H1 (cell line): ENCODE measurements around the gene MED1.

Experiments used
- CEBPB ChIP-seq: IDR thresholded peaks from 2 replicates; pipeline ENCODE4 v1.6.1; 2012; ENCODE audit warnings: low read depth, low read length
- CTCF ChIP-seq, 3 experiments: IDR thresholded peaks; 1 replicate in 2 of 3; 2 replicates in 1 of 3; pipeline versions ENCODE4 v1.5.1 to v1.6.1; 2011; ENCODE audit warnings: low read length in 3 of 3, mild to moderate bottlenecking in 3 of 3, inconsistent platforms in 2 of 3, low read depth in 1 of 3, moderate library complexity in 1 of 3; ENCODE audit not compliant: insufficient read depth in 1 of 3; ENCODE audit errors: control extremely low read depth in 1 of 3
- EP300 ChIP-seq, 2 experiments: IDR thresholded peaks; 1 replicate in 1 of 2; 2 replicates in 1 of 2; pipeline ENCODE4 v1.6.1; 2011 to 2012; ENCODE audit warnings: low read depth in 2 of 2, low read length in 2 of 2, mild to moderate bottlenecking in 2 of 2, borderline replicate concordance in 1 of 2, inconsistent platforms in 1 of 2, moderate library complexity in 1 of 2
- EZH2 ChIP-seq: fragments of 200-600 bp; sonication (generic); IDR thresholded peaks from 2 replicates; pipeline ENCODE4 v1.7.1; 2012; ENCODE audit warnings: low read depth, mild to moderate bottlenecking, moderate library complexity, low read length, inconsistent platforms; ENCODE audit not compliant: severe bottlenecking
- KDM1A ChIP-seq: fragments of 200-600, 300-600 bp; sonication (generic); IDR thresholded peaks from 2 replicates; pipeline ENCODE4 v1.7.1; 2016; ENCODE audit warnings: mild to moderate bottlenecking, low read length, borderline replicate concordance
- PHF8 ChIP-seq: fragments of 200-600 bp; sonication (generic); conservative IDR thresholded peaks from 2 replicates; pipeline ENCODE4 v1.7.1; 2012; ENCODE audit warnings: low read depth, mild to moderate bottlenecking, inconsistent platforms, low read length, moderate library complexity
- POLR2A ChIP-seq, 2 experiments: IDR thresholded peaks; 1 replicate in 1 of 2; 2 replicates in 1 of 2; pipeline ENCODE4 v1.6.1; 2011; ENCODE audit warnings: low read depth in 2 of 2, low read length in 2 of 2, mild to moderate bottlenecking in 2 of 2; ENCODE audit errors: control extremely low read depth in 1 of 2
- POLR2AphosphoS5 ChIP-seq: IDR thresholded peaks from 2 replicates; pipeline ENCODE4 v1.6.1; 2011; ENCODE audit warnings: low read depth, low read length
- RXRA ChIP-seq: IDR thresholded peaks from 2 replicates; pipeline ENCODE4 v1.6.1; 2011; ENCODE audit warnings: low read depth, mild to moderate bottlenecking, low read length, moderate library complexity; ENCODE audit not compliant: insufficient read depth
- SRF ChIP-seq: IDR thresholded peaks from 2 replicates; pipeline ENCODE4 v1.6.1; 2011; ENCODE audit warnings: mild to moderate bottlenecking, low read depth, low read length, moderate library complexity
- TAF7 ChIP-seq: optimal IDR thresholded peaks from 2 replicates; pipeline ENCODE3; 2011; ENCODE audit warnings: low read depth, mild to moderate bottlenecking, inconsistent platforms, low read length, moderate library complexity, borderline replicate concordance

- TF ChIP-seq CTCF (IDR thresholded peaks at IDR 0.05; ENCODE audit: control extremely low read depth in 1 of 3, insufficient read depth in 1 of 3, low read depth in 1 of 3, low read length in 3 of 3), result no peak
- TF ChIP-seq SRF, result no peak
- no peak for TF ChIP-seq CEBPB
- TF ChIP-seq PHF8, result no peak
- no peak for TF ChIP-seq POLR2A (IDR thresholded peaks at IDR 0.05; ENCODE audit: control extremely low read depth in 1 of 2, low read depth in 2 of 2, low read length in 2 of 2)
- TF ChIP-seq EZH2, result no peak
- no peak for TF ChIP-seq KDM1A
- no peak for TF ChIP-seq TAF7
- TF ChIP-seq EP300 (IDR thresholded peaks at IDR 0.05; ENCODE audit: borderline replicate concordance in 1 of 2, low read depth in 2 of 2, low read length in 2 of 2), result no peak
- no peak for TF ChIP-seq RXRA
- TF ChIP-seq POLR2AphosphoS5, result no peak
Measured at GRCh38 chr17:39410279-39410678, 40.8 kb downstream of the MED1 start.
